ENCODE measurements around the gene USP24. TPM values are rescaled to one million over a fixed set of nuclear protein-coding genes. Genes with fewer than 3 reads are reported as not detected.
A peak's percentile ranks its signal among the peaks of the same experiment; 100 is the strongest.

USP24 gene
- total RNA-seq, 1 donor from 2014 or later: 30.8 TPM

DNA sequence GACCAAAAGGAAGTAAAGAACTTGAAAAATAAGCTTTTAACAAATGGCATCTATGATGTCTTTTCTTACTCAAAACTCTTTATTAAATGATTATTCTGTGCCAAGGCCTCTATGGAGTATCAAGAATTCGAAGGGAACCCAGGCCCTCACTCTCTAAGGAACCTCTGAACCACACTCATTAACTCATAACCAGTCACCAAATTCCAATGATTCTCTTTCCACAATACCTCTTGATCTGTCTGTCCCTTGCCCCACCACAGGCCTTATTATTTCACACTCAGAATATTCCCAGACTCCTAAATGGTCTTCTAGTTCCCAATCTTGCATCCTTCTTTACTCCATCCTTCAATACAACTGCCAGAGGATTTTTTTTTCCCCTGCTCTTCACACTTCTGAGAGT, 138.8 kb downstream of the USP24 start:
- Histone ChIP-seq H3K4me3 (ENCODE audit: insufficient read depth, low read depth, low read length) (no peak overlapping the region), H3K4me2 (ENCODE audit: low read length) (no peak overlapping the region), H3K79me2 (ENCODE audit: insufficient read depth, low read length) (no peaks in the 10 kb centered on the region), H4K20me1 (ENCODE audit: insufficient read depth, low read length) (no peaks in the 10 kb centered on the region), H3K9ac (ENCODE audit: low read length) (no peak overlapping the region), H3K27me3 (ENCODE audit: insufficient read depth, low read length) (no peaks in the 10 kb centered on the region), H3K27ac (ENCODE audit: low read depth, low read length) (no peak overlapping the region), H2AFZ (ENCODE audit: low read depth, low read length) (no peak overlapping the region), H3K9me3 (ENCODE audit: insufficient read depth, low read depth, low read length) (no peaks in the 10 kb centered on the region), H3K4me1 (ENCODE audit: insufficient read depth, low read length) (peaks cover 8% of the 10 kb centered on the region), H3K36me3 (ENCODE audit: insufficient read depth, low read length) (peaks cover 53% of the 10 kb centered on the region)
- Mint-ChIP-seq H3K27ac (ENCODE audit: unreplicated experiment) (no peak overlapping the region), H3K27me3 (ENCODE audit: low read depth, unreplicated experiment) (no peaks in the 10 kb centered on the region), H3K36me3 (ENCODE audit: low read depth, unreplicated experiment) (peaks cover 7% of the 10 kb centered on the region), H3K9me3 (ENCODE audit: unreplicated experiment) (no peaks in the 10 kb centered on the region), H3K4me3 (ENCODE audit: unreplicated experiment) (no peak overlapping the region), H3K4me1 (ENCODE audit: low read depth, unreplicated experiment) (peaks cover 22% of the 10 kb centered on the region)
- DNase-seq (ENCODE audit: low read depth) (peak; percentile 44), FAIRE-seq (no peak)
- TF ChIP-seq, protein P1, sequence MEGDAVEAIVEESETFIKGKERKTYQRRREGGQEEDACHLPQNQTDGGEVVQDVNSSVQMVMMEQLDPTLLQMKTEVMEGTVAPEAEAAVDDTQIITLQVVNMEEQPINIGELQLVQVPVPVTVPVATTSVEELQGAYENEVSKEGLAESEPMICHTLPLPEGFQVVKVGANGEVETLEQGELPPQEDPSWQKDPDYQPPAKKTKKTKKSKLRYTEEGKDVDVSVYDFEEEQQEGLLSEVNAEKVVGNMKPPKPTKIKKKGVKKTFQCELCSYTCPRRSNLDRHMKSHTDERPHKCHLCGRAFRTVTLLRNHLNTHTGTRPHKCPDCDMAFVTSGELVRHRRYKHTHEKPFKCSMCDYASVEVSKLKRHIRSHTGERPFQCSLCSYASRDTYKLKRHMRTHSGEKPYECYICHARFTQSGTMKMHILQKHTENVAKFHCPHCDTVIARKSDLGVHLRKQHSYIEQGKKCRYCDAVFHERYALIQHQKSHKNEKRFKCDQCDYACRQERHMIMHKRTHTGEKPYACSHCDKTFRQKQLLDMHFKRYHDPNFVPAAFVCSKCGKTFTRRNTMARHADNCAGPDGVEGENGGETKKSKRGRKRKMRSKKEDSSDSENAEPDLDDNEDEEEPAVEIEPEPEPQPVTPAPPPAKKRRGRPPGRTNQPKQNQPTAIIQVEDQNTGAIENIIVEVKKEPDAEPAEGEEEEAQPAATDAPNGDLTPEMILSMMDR (IDR thresholded peaks at IDR 0.05; ENCODE audit: insufficient read depth, low read depth, low read length): no peak
- TF ChIP-seq EZH2 (IDR thresholded peaks at IDR 0.05; ENCODE audit: insufficient read depth, low read length): no peak

DNA sequence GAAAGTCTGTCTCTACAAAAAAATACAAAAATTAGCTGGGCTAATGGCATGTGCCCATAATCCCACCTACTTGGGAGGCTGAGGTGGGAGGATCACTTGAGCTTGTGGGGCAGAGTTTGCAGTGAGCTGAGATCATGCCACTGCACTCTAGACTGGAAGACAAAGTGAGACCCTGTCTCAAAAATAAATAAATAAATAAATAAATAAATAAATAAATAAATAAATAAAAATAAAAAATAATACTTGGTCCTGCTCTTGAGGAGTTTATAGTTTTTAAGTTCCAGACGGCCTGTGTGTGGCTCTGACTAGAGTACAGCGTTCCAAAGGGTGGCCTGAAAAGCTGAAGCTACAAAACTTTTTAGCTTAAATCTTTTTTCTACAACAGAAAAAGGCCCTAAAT, 140.7 kb downstream of the USP24 start:
- Mint-ChIP-seq H3K4me1 (ENCODE audit: low read depth, unreplicated experiment) (peaks cover 11% of the 10 kb centered on the region), H3K9me3 (ENCODE audit: unreplicated experiment) (no peaks in the 10 kb centered on the region), H3K27ac (ENCODE audit: unreplicated experiment) (no peak overlapping the region), H3K27me3 (ENCODE audit: low read depth, unreplicated experiment) (no peaks in the 10 kb centered on the region), H3K36me3 (ENCODE audit: low read depth, unreplicated experiment) (peaks cover 9% of the 10 kb centered on the region), H3K4me3 (ENCODE audit: unreplicated experiment) (no peak overlapping the region)
- H3K4me2 ChIP-seq (ENCODE audit: low read length): no peak overlapping the region
- no peaks in the 10 kb centered on the region for H3K79me2 ChIP-seq (ENCODE audit: insufficient read depth, low read length)
- no peak overlapping the region for H3K4me3 ChIP-seq (ENCODE audit: insufficient read depth, low read depth, low read length)
- DNase-seq (ENCODE audit: low read depth) (no peak), FAIRE-seq (no peak)
- H3K27ac ChIP-seq (ENCODE audit: low read depth, low read length): no peak overlapping the region
- no peaks in the 10 kb centered on the region for H3K4me1 ChIP-seq (ENCODE audit: insufficient read depth, low read length)
- TF ChIP-seq, protein P1 (IDR thresholded peaks at IDR 0.05; ENCODE audit: insufficient read depth, low read depth, low read length): no peak
- no peak for TF ChIP-seq EZH2 (IDR thresholded peaks at IDR 0.05; ENCODE audit: insufficient read depth, low read length)
- H4K20me1 ChIP-seq (ENCODE audit: insufficient read depth, low read length): peaks cover 6% of the 10 kb centered on the region
- peaks cover 51% of the 10 kb centered on the region for H3K36me3 ChIP-seq (ENCODE audit: insufficient read depth, low read length)
- no peaks in the 10 kb centered on the region for H3K27me3 ChIP-seq (ENCODE audit: insufficient read depth, low read length)
- no peak overlapping the region for H2AFZ ChIP-seq (ENCODE audit: low read depth, low read length)
- no peak overlapping the region for H3K9ac ChIP-seq (ENCODE audit: low read length)
- no peaks in the 10 kb centered on the region for H3K9me3 ChIP-seq (ENCODE audit: insufficient read depth, low read depth, low read length)

- Histone ChIP-seq H3K4me3 (ENCODE audit: insufficient read depth, low read depth, low read length) (no peak overlapping the region), H4K20me1 (ENCODE audit: insufficient read depth, low read length) (peaks cover 6% of the 10 kb centered on the region), H3K27me3 (ENCODE audit: insufficient read depth, low read length) (no peaks in the 10 kb centered on the region), H3K27ac (ENCODE audit: low read depth, low read length) (no peak overlapping the region), H2AFZ (ENCODE audit: low read depth, low read length) (no peak overlapping the region), H3K9me3 (ENCODE audit: insufficient read depth, low read depth, low read length) (no peaks in the 10 kb centered on the region), H3K4me1 (ENCODE audit: insufficient read depth, low read length) (no peaks in the 10 kb centered on the region), H3K9ac (ENCODE audit: low read length) (no peak overlapping the region), H3K36me3 (ENCODE audit: insufficient read depth, low read length) (peaks cover 43% of the 10 kb centered on the region), H3K4me2 (ENCODE audit: low read length) (no peak overlapping the region), H3K79me2 (ENCODE audit: insufficient read depth, low read length) (no peaks in the 10 kb centered on the region)
- Mint-ChIP-seq H3K27ac (ENCODE audit: unreplicated experiment) (no peak overlapping the region), H3K4me1 (ENCODE audit: low read depth, unreplicated experiment) (peaks cover 11% of the 10 kb centered on the region), H3K36me3 (ENCODE audit: low read depth, unreplicated experiment) (peaks cover 9% of the 10 kb centered on the region), H3K9me3 (ENCODE audit: unreplicated experiment) (no peaks in the 10 kb centered on the region), H3K27me3 (ENCODE audit: low read depth, unreplicated experiment) (no peaks in the 10 kb centered on the region), H3K4me3 (ENCODE audit: unreplicated experiment) (no peak overlapping the region)
- TF ChIP-seq EZH2 (IDR thresholded peaks at IDR 0.05; ENCODE audit: insufficient read depth, low read length): no peak
- TF ChIP-seq, protein P1 (IDR thresholded peaks at IDR 0.05; ENCODE audit: insufficient read depth, low read depth, low read length): no peak
- no peak for DNase-seq (ENCODE audit: low read depth)
- FAIRE-seq: no peak
Observed at GRCh38 chr1:55073187-55073916, 141.8 kb downstream of the USP24 start.

Data from astrocyte (in vitro differentiated cells and primary cell).